Type B pancreatic cell (in vitro differentiated cells): ENCODE results near the gene PCNX4. TPM values are rescaled to one million over a fixed set of nuclear protein-coding genes. Genes with fewer than 3 reads are reported as not detected.

ENCODE experiments used
- DNase-seq: peaks from one replicate; pipeline ENCODE4 v3.0.0; 2021; ENCODE audit warnings: mixed read lengths; ENCODE audit not compliant: unreplicated experiment; ENCODE audit errors: extremely low spot score
- H3K27ac Mint-ChIP-seq: 2 replicates; pipeline ENCODE4 v1.8.0; 2021; ENCODE audit warnings: mild to moderate bottlenecking, mixed read lengths
- H3K27me3 Mint-ChIP-seq: 2 replicates; pipeline ENCODE4 v1.8.0; 2021; ENCODE audit warnings: mixed read lengths
- H3K36me3 Mint-ChIP-seq: 2 replicates; pipeline ENCODE4 v1.8.0; 2021; ENCODE audit warnings: mixed read lengths
- H3K4me1 Mint-ChIP-seq: one replicate; pipeline ENCODE4 v1.8.0; 2021; ENCODE audit warnings: mixed read lengths; ENCODE audit not compliant: unreplicated experiment
- H3K4me3 Mint-ChIP-seq: 2 replicates; pipeline ENCODE4 v1.8.0; 2021; ENCODE audit warnings: mild to moderate bottlenecking, mixed read lengths
- H3K9me3 Mint-ChIP-seq: 2 replicates; pipeline ENCODE4 v1.8.0; 2021; ENCODE audit warnings: mixed read lengths
- CTCF ChIP-seq: fragments of 200-600 bp; sonication (generic); conservative IDR thresholded peaks from 2 replicates; pipeline ENCODE4 v1.5.0; 2021; ENCODE audit warnings: antibody characterized with exemption, mild to moderate bottlenecking
- total RNA-seq: library from RNA; stranded (reverse); gene quantifications from 2 replicates; pipeline ENCODE4 v1.2.1, GENCODE V29; 2021; ENCODE audit warnings: low replicate concordance

The PCNX4 gene
- total RNA-seq, 1 donor from 2014 or later = 70.2 TPM

GRCh38 chr14:60210703-60211102 is 119.0 kb downstream of the PCNX4 start:
- H3K4me1 Mint-ChIP-seq = no peaks in the 10 kb centered on the region
- H3K4me3 Mint-ChIP-seq = no peak overlapping the region
- no peaks in the 10 kb centered on the region for H3K9me3 Mint-ChIP-seq
- TF ChIP-seq CTCF = no peak
- H3K27ac Mint-ChIP-seq = no peak overlapping the region
- DNase-seq = no peak
- H3K27me3 Mint-ChIP-seq = peaks cover 10% of the 10 kb centered on the region
- H3K36me3 Mint-ChIP-seq = no peaks in the 10 kb centered on the region

- Mint-ChIP-seq H3K27ac (no peak overlapping the region), H3K4me3 (no peak overlapping the region), H3K4me1 (no peaks in the 10 kb centered on the region), H3K9me3 (no peaks in the 10 kb centered on the region), H3K36me3 (no peaks in the 10 kb centered on the region), H3K27me3 (peaks cover 10% of the 10 kb centered on the region)
- no peak for DNase-seq
- TF ChIP-seq CTCF = no peak
These were observed 119.4 kb downstream of the PCNX4 start for GRCh38 chr14:60211153-60211552.

GRCh38 chr14:60212503-60213371 is 121.0 kb downstream of the PCNX4 start:
- no peaks in the 10 kb centered on the region for H3K36me3 Mint-ChIP-seq
- H3K27me3 Mint-ChIP-seq = peaks cover 3% of the 10 kb centered on the region
- no peak overlapping the region for H3K4me3 Mint-ChIP-seq
- no peaks in the 10 kb centered on the region for H3K4me1 Mint-ChIP-seq
- TF ChIP-seq CTCF = no peak
- no peak for DNase-seq
- H3K9me3 Mint-ChIP-seq = no peaks in the 10 kb centered on the region
- H3K27ac Mint-ChIP-seq = no peak overlapping the region

- DNase-seq = no peak
- no peaks in the 10 kb centered on the region for H3K9me3 Mint-ChIP-seq
- H3K4me1 Mint-ChIP-seq = no peaks in the 10 kb centered on the region
- H3K27ac Mint-ChIP-seq = no peak overlapping the region
- H3K27me3 Mint-ChIP-seq = peaks cover 3% of the 10 kb centered on the region
- TF ChIP-seq CTCF = no peak
- H3K4me3 Mint-ChIP-seq = no peak overlapping the region
- no peaks in the 10 kb centered on the region for H3K36me3 Mint-ChIP-seq
These were observed 122.3 kb downstream of the PCNX4 start for GRCh38 chr14:60214003-60214402.

GRCh38 chr14:60214415-60215126 is 122.8 kb downstream of the PCNX4 start:
- H3K4me1 Mint-ChIP-seq = no peaks in the 10 kb centered on the region
- H3K27ac Mint-ChIP-seq = no peak overlapping the region
- no peaks in the 10 kb centered on the region for H3K36me3 Mint-ChIP-seq
- H3K9me3 Mint-ChIP-seq = no peaks in the 10 kb centered on the region
- no peak for DNase-seq
- TF ChIP-seq CTCF = no peak
- no peak overlapping the region for H3K4me3 Mint-ChIP-seq
- H3K27me3 Mint-ChIP-seq = no peaks in the 10 kb centered on the region
